ENCODE measurements around the gene NMT2. TPM values are rescaled to one million over a fixed set of nuclear protein-coding genes. Genes with fewer than 3 reads are reported as not detected.

The NMT2 gene
- total and polyA plus RNA-seq, 2 experiments from 2014 or later: 11.7 to 16.8 TPM

GRCh38 chr10:15075421-15075820 is 93.1 kb downstream of the NMT2 start:
- no peak overlapping the region for H2AFZ ChIP-seq
- H3K27me3 ChIP-seq (ENCODE audit: insufficient read depth): no peaks in the 10 kb centered on the region
- H3K27ac ChIP-seq (ENCODE audit: low read depth): no peak overlapping the region
- ATAC-seq (no peak), DNase-seq (ENCODE audit: low spot score) (no peak)
- no peak for TF ChIP-seq STAT1 (IDR thresholded peaks at IDR 0.05; ENCODE audit: unreplicated experiment)
- H3K4me1 ChIP-seq (ENCODE audit: insufficient read depth): no peaks in the 10 kb centered on the region
- no peaks in the 10 kb centered on the region for H3K79me2 ChIP-seq (replicated peaks; ENCODE audit: insufficient read depth)
- no peak overlapping the region for H3K4me3 ChIP-seq
- Mint-ChIP-seq H3K36me3 (ENCODE audit: low read depth) (peaks cover 33% of the 10 kb centered on the region), H3K27me3 (ENCODE audit: insufficient read depth, low read depth, poor library complexity) (no peaks in the 10 kb centered on the region), H3K4me1 (no peaks in the 10 kb centered on the region; the same call in 2 of the 3 replicates), H3K4me3 (no peak overlapping the region), H3K9me3 (peaks cover 21% of the 10 kb centered on the region), H3K27ac (no peak overlapping the region)
- H4K20me1 ChIP-seq (replicated peaks; ENCODE audit: insufficient read depth): no peaks in the 10 kb centered on the region
- peaks cover 9% of the 10 kb centered on the region for H3K36me3 ChIP-seq (ENCODE audit: insufficient read depth)
- no peak overlapping the region for H3K4me2 ChIP-seq
- H3K9me2 ChIP-seq (ENCODE audit: insufficient read depth): no peaks in the 10 kb centered on the region
- H3F3A ChIP-seq (replicated peaks; ENCODE audit: low read depth): no peaks in the 10 kb centered on the region

- H3K27ac ChIP-seq (ENCODE audit: low read depth): no peak overlapping the region
- peaks cover 9% of the 10 kb centered on the region for H3K36me3 ChIP-seq (ENCODE audit: insufficient read depth)
- no peaks in the 10 kb centered on the region for H3K4me1 ChIP-seq (ENCODE audit: insufficient read depth)
- Mint-ChIP-seq H3K27me3 (ENCODE audit: insufficient read depth, low read depth, poor library complexity) (no peaks in the 10 kb centered on the region), H3K4me1 (no peaks in the 10 kb centered on the region; the same call in 2 of the 3 replicates), H3K4me3 (no peak overlapping the region), H3K27ac (no peak overlapping the region), H3K9me3 (peaks cover 21% of the 10 kb centered on the region), H3K36me3 (ENCODE audit: low read depth) (peaks cover 30% of the 10 kb centered on the region)
- H3K9me2 ChIP-seq (ENCODE audit: insufficient read depth): no peaks in the 10 kb centered on the region
- H3K27me3 ChIP-seq (ENCODE audit: insufficient read depth): no peaks in the 10 kb centered on the region
- H3F3A ChIP-seq (replicated peaks; ENCODE audit: low read depth): no peaks in the 10 kb centered on the region
- ATAC-seq (no peak), DNase-seq (ENCODE audit: low spot score) (peak; percentile 41)
- H3K4me2 ChIP-seq: no peak overlapping the region
- H3K79me2 ChIP-seq (replicated peaks; ENCODE audit: insufficient read depth): no peaks in the 10 kb centered on the region
- H3K4me3 ChIP-seq: no peak overlapping the region
- no peaks in the 10 kb centered on the region for H4K20me1 ChIP-seq (replicated peaks; ENCODE audit: insufficient read depth)
- H2AFZ ChIP-seq: no peak overlapping the region
- TF ChIP-seq EZH2phosphoT487 (IDR thresholded peaks at IDR 0.05; ENCODE audit: unreplicated experiment): no peak
- no peak for TF ChIP-seq ZNF462 (CRISPR knock-in tag; IDR thresholded peaks at IDR 0.05)
- no peak for TF ChIP-seq EZH2 (IDR thresholded peaks at IDR 0.05; ENCODE audit: low read depth, unreplicated experiment)
- TF ChIP-seq, protein P1, sequence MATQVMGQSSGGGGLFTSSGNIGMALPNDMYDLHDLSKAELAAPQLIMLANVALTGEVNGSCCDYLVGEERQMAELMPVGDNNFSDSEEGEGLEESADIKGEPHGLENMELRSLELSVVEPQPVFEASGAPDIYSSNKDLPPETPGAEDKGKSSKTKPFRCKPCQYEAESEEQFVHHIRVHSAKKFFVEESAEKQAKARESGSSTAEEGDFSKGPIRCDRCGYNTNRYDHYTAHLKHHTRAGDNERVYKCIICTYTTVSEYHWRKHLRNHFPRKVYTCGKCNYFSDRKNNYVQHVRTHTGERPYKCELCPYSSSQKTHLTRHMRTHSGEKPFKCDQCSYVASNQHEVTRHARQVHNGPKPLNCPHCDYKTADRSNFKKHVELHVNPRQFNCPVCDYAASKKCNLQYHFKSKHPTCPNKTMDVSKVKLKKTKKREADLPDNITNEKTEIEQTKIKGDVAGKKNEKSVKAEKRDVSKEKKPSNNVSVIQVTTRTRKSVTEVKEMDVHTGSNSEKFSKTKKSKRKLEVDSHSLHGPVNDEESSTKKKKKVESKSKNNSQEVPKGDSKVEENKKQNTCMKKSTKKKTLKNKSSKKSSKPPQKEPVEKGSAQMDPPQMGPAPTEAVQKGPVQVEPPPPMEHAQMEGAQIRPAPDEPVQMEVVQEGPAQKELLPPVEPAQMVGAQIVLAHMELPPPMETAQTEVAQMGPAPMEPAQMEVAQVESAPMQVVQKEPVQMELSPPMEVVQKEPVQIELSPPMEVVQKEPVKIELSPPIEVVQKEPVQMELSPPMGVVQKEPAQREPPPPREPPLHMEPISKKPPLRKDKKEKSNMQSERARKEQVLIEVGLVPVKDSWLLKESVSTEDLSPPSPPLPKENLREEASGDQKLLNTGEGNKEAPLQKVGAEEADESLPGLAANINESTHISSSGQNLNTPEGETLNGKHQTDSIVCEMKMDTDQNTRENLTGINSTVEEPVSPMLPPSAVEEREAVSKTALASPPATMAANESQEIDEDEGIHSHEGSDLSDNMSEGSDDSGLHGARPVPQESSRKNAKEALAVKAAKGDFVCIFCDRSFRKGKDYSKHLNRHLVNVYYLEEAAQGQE (IDR thresholded peaks at IDR 0.05; ENCODE audit: unreplicated experiment): no peak
- TF ChIP-seq, protein P2, sequence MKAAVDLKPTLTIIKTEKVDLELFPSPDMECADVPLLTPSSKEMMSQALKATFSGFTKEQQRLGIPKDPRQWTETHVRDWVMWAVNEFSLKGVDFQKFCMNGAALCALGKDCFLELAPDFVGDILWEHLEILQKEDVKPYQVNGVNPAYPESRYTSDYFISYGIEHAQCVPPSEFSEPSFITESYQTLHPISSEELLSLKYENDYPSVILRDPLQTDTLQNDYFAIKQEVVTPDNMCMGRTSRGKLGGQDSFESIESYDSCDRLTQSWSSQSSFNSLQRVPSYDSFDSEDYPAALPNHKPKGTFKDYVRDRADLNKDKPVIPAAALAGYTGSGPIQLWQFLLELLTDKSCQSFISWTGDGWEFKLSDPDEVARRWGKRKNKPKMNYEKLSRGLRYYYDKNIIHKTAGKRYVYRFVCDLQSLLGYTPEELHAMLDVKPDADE (IDR thresholded peaks at IDR 0.05): no peak
- no peak for TF ChIP-seq JUNB (IDR thresholded peaks at IDR 0.05; ENCODE audit: unreplicated experiment)
- TF ChIP-seq NANOG (IDR thresholded peaks at IDR 0.05; ENCODE audit: borderline replicate concordance): no peak
- TF ChIP-seq STAT1 (IDR thresholded peaks at IDR 0.05; ENCODE audit: unreplicated experiment): no peak
- no peak for TF ChIP-seq CTCF (conservative IDR thresholded peaks at IDR 0.05; ENCODE audit: low read depth in 2 of 2)
- no peak for TF ChIP-seq ZNF114 (CRISPR knock-in tag; IDR thresholded peaks at IDR 0.05)
Observed at GRCh38 chr10:15072358-15072757, 96.1 kb downstream of the NMT2 start.
